ENCODE measurements around the gene WDR86.

Gene WDR86

DNA sequence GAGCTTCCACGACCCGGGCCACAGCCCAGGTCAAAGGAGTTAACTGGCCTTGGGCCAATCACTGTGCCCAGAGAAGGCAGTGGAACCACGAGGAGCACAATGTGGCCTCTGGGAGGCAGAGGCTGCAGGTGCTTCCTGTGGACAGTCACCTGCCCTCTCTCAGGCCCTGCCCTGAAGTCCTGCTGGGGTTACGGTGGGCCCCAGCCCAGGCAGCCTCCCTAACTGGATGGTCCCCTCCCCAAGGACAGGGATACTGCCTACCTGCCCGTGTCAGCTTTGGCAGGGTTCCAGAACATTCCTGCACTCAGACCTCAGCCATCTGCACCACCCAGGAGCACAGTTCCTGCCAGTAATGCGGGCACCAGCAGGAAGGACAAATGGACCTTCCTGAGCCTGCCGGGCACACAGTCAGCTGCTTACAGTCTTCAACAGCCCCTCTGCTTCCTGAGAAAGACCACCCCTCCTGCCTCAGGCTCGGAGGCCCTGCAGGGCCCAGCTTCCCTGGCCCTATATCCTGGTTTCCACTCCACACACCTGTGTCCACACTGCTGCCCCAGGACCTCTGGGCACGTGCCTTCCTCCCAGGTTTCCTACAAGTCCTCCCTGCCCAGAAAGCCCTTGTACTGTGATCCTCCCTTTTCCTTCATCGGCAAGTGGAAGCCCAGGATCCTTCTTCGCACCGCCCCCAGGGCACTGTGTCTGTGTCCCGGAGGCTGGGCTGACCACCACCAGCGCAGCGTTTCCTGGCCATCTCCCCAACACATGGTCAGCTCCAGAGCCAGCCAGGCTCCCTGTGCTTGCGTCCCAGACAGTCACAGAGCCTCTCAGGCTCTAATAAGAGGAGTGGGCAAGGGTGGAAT lies 23.3 kb downstream of the WDR86 start:
- no peak for DNase-seq (ENCODE audit: insufficient read length)
- FAIRE-seq, result no peak
- no peak for TF ChIP-seq TAF1 (IDR thresholded peaks at IDR 0.05; ENCODE audit: borderline replicate concordance, low read depth, low read length)
- TF ChIP-seq POLR2AphosphoS5 (IDR thresholded peaks at IDR 0.05; ENCODE audit: low read depth, low read length), result no peak
- TF ChIP-seq POLR2A (IDR thresholded peaks at IDR 0.05; ENCODE audit: low read depth, low read length), result no peak

DNA sequence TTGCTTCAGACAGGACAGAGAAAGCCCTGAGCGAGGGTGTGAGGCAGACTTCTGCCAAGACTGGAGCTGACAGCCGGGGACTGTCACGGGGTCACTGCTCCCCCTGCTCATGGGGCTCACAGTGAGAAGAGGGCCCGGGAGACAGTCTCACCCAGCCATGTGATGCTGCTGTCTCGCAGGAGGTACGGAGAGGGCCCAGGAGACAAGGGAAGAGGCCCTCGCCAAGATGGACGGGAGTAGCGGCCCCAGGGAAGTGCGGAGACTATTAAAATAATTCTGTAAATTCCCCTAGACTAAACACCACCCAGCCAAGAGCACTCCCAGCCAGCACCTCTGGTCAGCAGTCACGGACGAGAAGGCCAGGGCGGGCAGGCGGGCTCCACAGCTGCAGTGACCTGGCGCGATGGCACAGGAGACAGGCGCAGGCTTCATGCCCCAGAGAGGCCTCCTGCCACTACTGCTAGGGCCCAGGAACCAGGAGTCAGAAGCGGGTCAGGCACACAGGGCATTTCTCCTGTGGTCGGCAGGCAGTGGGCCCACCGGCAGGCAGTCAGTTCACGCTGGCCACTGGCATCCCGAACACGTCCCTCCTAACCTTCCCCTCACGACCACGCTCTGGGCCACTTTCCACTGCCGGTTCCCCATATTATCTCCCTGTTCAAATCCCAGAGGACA lies 24.1 kb downstream of the WDR86 start:
- no peak for TF ChIP-seq TAF1 (IDR thresholded peaks at IDR 0.05; ENCODE audit: borderline replicate concordance, low read depth, low read length)
- DNase-seq (ENCODE audit: insufficient read length) (no peak), FAIRE-seq (no peak)

DNA sequence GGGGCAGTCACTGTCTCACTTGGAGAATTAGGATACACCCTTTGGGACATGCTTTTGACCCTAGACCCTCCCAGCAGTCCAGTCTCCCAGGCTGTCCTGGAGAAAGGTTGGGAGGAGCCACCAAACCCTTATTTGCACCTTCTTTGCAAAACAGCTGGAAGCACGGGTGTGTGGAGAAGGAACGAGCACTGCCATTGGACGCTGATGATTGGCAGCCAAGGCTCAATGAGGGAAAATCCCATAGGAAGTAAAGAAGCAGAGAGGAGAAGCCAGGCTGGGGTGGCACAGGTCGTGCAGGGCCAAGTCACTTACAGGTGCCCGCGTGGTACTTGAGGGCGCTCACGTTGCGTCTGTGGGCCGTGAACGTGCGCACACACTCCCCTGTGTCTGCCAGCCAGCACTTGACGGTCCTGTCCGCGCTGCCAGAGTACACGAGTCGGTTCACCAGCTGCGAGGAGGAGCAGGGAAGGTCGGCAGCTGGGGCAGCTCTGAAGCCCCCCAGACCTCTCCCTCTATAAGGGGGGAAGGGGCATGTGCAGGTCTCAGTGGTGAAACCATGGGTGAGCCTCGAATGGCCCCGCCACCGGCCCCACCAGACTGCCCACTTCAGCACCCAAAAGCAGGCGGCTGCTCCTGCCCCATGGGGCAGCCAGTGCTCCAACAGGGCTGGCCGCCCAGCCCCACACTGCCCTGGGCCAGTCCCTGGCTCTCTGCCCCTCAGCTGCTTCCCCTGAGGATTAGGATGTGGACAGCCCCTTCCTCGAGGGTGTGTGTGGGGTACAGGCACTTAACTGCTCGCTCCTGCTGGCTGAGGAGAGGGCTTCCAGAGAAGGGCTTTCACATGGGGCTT lies 24.8 kb downstream of the WDR86 start:
- TF ChIP-seq POLR2A (IDR thresholded peaks at IDR 0.05; ENCODE audit: low read depth, low read length) (no peak), POLR2AphosphoS5 (IDR thresholded peaks at IDR 0.05; ENCODE audit: low read depth, low read length) (no peak), TAF1 (IDR thresholded peaks at IDR 0.05; ENCODE audit: borderline replicate concordance, low read depth, low read length) (no peak)
- DNase-seq (ENCODE audit: insufficient read length) (peak; percentile 14), FAIRE-seq (no peak)

DNA sequence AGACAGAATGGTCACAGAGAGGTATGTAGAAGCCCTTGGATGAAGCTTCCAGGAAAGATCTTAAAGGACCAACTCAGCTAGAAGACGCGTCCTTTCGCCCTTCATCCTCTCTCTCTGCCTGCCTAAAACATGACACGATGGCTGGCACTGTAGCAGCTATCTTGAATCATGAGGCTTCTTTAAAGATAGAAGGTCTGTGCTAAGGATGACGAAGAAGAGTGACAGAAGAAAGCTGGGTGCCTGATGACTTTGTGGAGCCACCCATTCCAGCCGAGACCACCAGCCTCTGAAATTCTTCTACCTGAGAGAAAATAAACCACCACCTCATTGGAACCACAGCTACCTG lies 25.5 kb downstream of the WDR86 start:
- TF ChIP-seq POLR2A (IDR thresholded peaks at IDR 0.05; ENCODE audit: low read depth, low read length) (no peak), TAF1 (IDR thresholded peaks at IDR 0.05; ENCODE audit: borderline replicate concordance, low read depth, low read length) (no peak), POLR2AphosphoS5 (IDR thresholded peaks at IDR 0.05; ENCODE audit: low read depth, low read length) (no peak)
- no peak for DNase-seq (ENCODE audit: insufficient read length)
- no peak for FAIRE-seq

DNA sequence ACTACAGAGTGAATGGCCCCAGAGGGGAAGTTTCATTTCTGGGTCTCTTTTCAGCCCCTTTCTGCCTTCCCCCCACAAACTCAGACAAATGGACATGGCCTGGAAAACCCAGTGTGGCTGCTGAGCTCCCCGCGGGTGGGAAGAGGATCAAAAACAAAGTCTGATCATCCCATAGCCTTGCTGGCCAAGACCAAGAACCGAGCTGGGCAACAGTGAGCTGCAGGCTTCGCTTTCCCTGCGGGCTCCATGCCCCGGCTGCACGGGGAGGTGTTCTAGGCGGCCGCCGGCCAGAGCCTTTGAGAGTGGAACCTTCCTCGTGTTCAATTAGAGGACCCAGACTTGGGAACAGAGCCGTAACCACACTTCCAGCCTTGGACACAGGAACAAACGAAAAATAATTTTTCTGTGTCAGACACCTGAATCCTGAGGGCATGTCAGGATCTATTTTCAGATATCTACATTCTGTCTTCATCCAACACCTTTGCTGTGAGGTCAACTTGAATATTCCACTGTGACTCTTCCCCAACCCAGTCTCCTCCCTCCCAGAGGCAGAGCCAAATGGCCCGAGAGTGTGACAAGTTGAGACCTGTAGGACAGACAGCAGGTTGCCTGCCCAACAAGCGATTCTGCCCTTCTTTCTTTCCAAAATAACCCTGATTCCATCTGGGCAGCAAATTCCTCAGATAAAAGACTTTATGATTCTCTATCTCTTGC lies 26.0 kb downstream of the WDR86 start:
- DNase-seq (ENCODE audit: insufficient read length) (peak; percentile 11), FAIRE-seq (no peak)
- no peak for TF ChIP-seq POLR2AphosphoS5 (IDR thresholded peaks at IDR 0.05; ENCODE audit: low read depth, low read length)
- no peak for TF ChIP-seq TAF1 (IDR thresholded peaks at IDR 0.05; ENCODE audit: borderline replicate concordance, low read depth, low read length)
- no peak for TF ChIP-seq POLR2A (IDR thresholded peaks at IDR 0.05; ENCODE audit: low read depth, low read length)

DNA sequence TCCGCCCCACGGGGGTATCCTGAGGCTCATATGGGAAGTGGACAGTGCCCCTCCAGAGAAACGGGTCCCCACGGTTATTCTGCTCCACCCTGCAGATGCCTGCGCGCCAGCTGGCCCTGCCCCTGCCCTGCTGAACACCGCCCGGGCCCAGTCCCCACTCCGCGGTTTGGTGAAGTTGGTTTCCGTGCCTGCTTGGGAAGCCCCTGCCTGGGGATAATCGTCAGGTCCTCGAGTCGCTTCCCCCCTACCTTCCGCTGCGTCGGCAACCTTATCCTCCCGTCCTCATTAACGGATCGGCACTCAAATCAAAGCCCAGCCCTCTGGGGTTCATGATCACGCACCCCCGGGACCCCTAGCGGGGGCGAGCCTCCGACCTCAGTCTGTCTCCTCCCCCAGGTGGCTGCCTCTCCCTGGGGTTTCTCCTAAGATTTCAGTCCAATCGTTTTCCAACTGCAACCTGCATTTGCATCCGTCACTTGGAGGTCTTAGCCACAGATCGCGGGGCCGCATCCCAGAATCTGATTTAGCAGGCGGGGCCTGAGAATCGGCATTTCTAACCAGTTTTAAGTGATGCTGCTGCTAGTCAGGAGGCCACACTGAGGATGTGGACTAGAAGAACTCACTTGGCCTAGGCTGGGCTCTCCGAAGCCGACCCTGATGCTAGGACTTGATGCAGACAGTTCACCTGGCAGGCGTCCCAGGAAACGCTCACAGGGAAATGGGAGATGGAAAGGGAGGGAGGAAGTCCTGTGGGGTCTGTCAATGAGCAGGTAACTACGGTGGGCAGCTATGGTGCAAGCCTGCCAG lies 27.6 kb downstream of the WDR86 start:
- TF ChIP-seq TAF1 (IDR thresholded peaks at IDR 0.05; ENCODE audit: borderline replicate concordance, low read depth, low read length) (no peak), POLR2AphosphoS5 (IDR thresholded peaks at IDR 0.05; ENCODE audit: low read depth, low read length) (no peak), POLR2A (IDR thresholded peaks at IDR 0.05; ENCODE audit: low read depth, low read length) (no peak)
- FAIRE-seq (no peak), DNase-seq (ENCODE audit: insufficient read length) (peak; percentile 32)

DNA sequence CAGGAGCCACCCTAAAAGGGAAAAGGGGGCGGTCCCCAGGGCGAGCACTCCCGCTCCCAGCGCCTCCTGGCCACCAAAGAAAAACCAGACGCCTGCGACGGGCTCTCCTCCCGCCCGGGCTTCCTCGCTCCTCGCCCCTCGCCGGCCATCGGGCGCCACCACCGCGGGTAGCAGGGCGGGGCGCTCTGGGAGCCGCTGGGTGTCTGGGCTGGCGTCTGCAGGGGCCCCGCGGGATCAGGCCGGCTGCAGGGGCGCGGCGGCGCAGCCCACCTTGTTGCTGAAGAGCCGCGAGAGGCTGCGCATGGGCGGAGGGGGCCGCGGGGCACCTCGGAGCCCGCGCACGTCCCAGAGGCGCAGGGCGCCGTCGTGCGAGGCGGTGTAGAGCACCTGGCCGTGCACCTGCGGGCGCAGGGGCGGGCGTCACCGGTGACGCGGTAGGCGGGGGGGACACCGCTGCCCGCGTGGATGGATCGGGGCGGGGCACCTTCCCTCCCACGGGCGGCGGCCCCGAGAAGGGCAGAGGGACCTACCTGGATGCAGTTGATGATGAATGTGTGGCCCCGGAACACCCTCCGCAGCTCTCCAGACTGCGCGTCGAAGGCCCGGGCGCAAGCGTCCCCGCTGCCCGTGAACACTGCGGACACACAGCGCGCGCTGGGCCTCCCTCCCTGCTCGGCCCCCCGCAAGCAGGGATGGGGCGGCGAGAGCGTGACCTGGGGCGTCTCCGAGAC lies 28.3 kb downstream of the WDR86 start:
- DNase-seq (ENCODE audit: insufficient read length), result peak; percentile 57
- FAIRE-seq, result no peak

DNA sequence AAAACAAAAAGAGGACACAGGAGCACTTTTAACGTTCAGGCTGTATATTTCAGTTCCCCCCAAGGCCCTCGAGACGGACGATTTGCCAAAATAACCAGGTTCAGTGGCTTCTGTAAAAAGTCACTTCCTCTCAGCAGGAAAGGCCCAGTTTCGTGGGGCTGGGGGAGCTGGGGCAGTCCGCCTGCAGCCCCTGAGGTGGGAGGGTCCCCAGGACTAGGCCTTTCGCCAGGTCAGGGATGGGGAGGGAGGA lies 28.8 kb downstream of the WDR86 start:
- FAIRE-seq (no peak), DNase-seq (ENCODE audit: insufficient read length) (peak; percentile 52)
- no peak for TF ChIP-seq TAF1 (IDR thresholded peaks at IDR 0.05; ENCODE audit: borderline replicate concordance, low read depth, low read length)
- TF ChIP-seq POLR2A (IDR thresholded peaks at IDR 0.05; ENCODE audit: low read depth, low read length), result no peak
- TF ChIP-seq POLR2AphosphoS5 (IDR thresholded peaks at IDR 0.05; ENCODE audit: low read depth, low read length), result no peak

More for the DNA sequence above, 28.3 kb downstream of the WDR86 start:
- no peak for TF ChIP-seq POLR2AphosphoS5 (IDR thresholded peaks at IDR 0.05; ENCODE audit: low read depth, low read length)
- no peak for TF ChIP-seq POLR2A (IDR thresholded peaks at IDR 0.05; ENCODE audit: low read depth, low read length)
- no peak for TF ChIP-seq TAF1 (IDR thresholded peaks at IDR 0.05; ENCODE audit: borderline replicate concordance, low read depth, low read length)

DNA sequence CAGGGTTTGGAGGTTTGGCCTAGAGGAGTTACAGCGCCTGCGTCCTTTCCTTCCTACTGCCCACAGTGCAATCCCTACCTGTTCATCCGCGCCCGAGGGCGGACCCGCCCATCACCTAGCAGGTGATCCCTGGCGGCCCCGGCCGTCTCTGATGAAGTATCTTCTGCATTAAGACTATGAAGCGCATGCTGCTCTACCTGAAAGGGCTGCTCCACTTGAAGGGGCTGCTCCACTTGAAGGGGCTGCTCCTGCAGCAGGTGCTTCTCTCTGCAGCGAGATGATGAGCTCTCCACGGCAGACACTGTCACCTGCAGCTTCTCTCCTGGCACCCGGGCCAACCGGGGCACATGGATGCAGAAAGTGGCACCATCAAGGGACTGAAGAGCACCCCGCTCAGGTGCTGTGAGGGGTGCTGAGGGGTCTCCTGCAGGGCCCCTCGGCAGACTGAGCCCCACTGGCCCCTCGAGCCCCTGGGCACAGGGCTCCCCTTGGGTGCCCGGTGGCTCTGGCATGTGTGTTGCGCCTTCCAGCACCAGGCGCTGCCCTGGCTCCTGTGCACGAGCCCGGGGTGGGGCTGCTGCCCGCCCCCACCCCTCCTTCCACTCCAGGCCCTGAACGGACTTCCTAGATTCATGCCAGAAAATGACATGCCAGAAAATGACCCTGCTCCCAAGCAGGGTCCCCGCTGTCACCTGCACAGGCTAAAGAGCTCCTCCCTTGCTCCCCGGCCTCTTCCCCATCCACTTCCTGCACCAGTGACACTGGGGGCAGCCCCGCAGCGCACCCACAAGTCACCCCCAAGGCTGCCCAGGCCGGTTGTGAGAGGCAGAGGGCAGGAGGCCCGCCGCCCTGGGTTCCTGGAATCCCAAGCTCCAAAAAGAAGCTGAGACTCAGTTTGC lies 29.4 kb downstream of the WDR86 start:
- no peak for TF ChIP-seq TAF1 (IDR thresholded peaks at IDR 0.05; ENCODE audit: borderline replicate concordance, low read depth, low read length)
- no peak for TF ChIP-seq POLR2AphosphoS5 (IDR thresholded peaks at IDR 0.05; ENCODE audit: low read depth, low read length)
- no peak for TF ChIP-seq POLR2A (IDR thresholded peaks at IDR 0.05; ENCODE audit: low read depth, low read length)
- DNase-seq (ENCODE audit: insufficient read length) (peak; percentile 51), FAIRE-seq (no peak)
